GM13976 (cell line): Measurements from ENCODE around the gene ANKS1A.
A peak's percentile ranks its signal among the peaks of the same experiment; 100 is the strongest.

Experiments
- DNase-seq: peaks from one replicate; pipeline ENCODE4 v3.0.0; 2012; ENCODE audit warnings: low spot score
- in situ Hi-C: fragments of 300-500 bp; cut with MboI; formaldehyde crosslinking; loops from one replicate; pipeline ENCODE4 v1.12.0; 2022; ENCODE audit warnings: low sequenced_read_pairs, mixed read lengths, inconsistent platforms; ENCODE audit not compliant: unreplicated experiment
- TF ChIP-seq, protein P1 (sequence below): IDR thresholded peaks from 2 replicates; pipeline ENCODE4 v1.5.1; 2012; ENCODE audit warnings: borderline replicate concordance, mild to moderate bottlenecking; ENCODE audit not compliant: insufficient read depth; ENCODE audit errors: extremely low read depth, missing control alignments, control extremely low read depth

ANKS1A gene

DNA sequence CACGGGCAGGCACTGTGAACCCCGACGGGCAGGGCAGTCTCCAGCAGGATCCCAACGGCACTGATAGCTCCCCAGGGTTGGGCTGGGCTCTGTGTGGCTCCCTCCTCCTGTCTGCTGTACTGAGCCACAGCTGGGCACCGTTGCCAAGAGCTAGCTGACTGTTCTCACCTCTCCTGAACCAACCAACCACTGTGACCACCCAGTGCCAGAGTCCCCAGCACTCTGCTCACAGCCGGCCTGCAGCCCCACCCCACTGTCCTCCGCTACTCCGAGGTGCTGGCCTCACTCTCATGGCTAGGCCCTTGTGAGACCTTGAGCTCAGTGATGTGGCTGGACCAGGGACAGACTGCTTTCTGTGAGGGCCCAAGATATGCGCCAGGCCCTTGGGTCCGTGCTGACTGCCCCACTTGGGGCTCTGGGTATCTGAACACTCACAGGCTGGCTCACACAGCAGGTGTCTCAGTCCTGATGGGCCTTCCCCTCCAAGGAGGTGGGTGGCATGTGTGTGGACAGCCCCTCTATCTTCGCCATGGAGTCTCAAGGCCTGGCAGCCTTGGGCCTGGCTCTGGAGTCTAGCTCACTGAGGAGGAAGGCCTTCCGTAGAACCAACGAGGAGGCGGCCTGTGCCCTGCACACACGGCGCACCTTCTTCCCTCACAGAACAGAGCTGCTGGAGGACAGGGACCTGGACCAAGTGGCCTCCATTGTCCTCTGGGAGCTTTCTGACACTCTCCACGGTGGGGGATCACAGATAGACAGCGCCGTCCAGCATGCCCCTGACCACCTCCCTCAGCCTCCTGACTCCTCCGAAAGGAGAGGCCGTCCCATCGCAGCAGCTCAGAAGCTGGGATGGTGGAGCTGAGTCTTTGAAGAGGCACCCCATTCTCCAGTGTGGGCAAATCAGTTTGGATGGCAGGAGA, 198.6 kb downstream of the ANKS1A start:
- peak; percentile 18 for DNase-seq
- TF ChIP-seq, protein P1, sequence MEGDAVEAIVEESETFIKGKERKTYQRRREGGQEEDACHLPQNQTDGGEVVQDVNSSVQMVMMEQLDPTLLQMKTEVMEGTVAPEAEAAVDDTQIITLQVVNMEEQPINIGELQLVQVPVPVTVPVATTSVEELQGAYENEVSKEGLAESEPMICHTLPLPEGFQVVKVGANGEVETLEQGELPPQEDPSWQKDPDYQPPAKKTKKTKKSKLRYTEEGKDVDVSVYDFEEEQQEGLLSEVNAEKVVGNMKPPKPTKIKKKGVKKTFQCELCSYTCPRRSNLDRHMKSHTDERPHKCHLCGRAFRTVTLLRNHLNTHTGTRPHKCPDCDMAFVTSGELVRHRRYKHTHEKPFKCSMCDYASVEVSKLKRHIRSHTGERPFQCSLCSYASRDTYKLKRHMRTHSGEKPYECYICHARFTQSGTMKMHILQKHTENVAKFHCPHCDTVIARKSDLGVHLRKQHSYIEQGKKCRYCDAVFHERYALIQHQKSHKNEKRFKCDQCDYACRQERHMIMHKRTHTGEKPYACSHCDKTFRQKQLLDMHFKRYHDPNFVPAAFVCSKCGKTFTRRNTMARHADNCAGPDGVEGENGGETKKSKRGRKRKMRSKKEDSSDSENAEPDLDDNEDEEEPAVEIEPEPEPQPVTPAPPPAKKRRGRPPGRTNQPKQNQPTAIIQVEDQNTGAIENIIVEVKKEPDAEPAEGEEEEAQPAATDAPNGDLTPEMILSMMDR = no peak
- in situ Hi-C loops = no loop called here

DNA sequence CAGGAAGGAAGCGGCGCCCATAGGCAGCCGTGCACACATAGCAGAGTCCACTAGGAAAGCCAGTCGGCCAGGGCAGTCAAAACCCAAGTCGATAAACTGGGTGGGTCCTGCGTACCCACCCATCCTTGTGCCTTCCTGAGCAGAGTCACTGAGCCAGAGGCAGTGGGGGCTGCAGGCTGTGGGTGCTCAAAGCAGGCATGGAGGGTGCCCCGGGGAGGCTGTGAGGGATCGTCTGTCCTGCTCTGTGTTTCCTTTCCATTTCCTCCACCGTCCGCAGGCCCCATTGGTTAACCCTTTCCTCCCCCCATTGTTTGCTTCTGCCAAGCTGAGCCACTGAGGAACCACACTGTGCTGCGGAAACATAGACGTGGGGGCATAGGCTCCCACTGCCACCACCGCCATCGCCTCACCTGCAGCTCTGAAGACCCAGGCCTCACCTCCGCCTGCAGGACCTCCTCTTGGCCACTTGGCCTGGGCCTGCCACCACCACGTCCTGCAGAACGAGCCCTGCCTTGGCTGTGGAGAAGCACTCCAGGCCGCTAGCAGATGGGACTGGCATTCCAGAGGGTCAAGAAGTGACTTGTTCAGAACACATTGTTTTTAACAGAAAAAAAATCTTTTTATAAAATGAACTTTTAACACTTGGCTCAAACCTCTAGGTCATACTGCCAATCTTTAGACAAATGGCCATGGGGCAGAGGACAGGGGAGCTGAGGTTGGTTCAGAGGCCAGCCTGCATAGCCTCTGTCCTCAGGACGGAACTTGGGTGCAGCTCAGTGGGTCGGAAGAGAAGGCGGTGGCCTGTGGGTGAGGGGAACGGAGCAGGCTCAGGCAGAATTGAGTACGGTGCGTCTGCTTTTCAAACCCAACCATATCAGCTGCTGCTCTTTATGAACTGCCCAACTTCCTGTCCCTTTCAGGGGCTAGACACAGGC, 199.5 kb downstream of the ANKS1A start:
- TF ChIP-seq, protein P1 = no peak
- in situ Hi-C loops = no loop called here
- peak; percentile 18 for DNase-seq

DNA sequence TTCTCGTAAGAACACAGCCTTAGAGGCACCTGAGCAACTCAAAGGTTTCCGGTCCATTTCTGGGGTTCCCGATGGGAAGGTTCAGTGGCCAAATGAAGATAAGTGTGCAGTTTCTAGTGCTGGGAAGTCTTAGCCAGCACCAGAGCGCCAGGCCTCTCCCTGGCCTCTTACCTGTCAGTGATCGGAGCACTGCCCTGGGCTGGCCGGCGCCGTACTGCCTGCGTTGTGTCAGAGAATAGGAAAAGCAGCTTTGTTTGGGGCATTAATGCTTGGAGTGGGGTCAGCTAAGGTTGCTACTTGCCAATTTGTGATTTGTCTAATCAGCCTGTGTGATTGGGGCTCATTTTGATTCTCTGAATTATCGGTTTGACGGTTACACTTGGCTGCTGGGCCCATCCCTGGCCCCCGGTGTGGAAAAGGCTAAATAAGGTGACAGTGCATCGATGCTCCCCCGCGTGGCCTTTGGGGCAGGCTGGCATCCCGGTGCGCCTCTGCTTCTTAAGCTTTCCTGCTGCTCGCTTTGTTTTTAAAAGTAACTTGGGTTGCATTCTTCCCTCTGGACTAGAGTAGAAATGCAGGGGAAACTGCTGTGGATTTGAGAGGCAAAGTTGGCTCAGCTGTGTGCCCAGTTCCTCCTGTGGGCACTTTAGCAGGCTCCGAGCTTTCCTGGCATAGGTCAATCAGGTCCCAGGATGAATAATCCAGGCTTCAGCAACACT, 200.3 kb downstream of the ANKS1A start:
- in situ Hi-C loops = no loop called here
- TF ChIP-seq, protein P1 = no peak
- peak; percentile 15 for DNase-seq

DNA sequence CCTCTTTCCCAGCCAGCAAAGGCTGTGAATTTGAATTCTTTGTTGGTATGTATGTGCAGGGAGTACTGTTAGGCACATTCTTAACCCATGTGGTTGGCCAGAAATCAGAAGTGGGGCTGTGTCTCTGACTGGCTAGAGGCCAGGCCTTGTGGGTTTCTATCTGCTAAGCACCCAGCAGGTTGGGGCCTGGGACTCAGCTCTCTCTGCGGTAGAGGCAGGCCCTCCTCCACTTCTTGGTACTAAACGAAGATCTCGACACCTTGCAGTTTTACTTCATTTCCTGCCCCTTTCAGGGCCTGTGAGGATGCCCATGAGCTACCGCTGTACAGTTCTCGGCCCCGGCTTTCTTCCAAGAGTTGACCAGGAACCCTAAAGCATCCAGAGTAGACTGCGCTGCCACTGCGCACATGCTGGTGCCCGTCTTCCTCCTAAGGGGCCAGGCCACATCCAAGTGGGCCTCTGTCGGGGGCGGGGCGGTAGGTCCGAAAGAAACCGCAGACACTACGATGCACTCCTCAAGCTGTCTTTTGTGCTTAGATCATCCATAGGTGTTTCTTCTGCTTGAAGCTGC, 201.0 kb downstream of the ANKS1A start:
- in situ Hi-C loops = no loop called here
- TF ChIP-seq, protein P1 = no peak
- DNase-seq = peak; percentile 41

DNA sequence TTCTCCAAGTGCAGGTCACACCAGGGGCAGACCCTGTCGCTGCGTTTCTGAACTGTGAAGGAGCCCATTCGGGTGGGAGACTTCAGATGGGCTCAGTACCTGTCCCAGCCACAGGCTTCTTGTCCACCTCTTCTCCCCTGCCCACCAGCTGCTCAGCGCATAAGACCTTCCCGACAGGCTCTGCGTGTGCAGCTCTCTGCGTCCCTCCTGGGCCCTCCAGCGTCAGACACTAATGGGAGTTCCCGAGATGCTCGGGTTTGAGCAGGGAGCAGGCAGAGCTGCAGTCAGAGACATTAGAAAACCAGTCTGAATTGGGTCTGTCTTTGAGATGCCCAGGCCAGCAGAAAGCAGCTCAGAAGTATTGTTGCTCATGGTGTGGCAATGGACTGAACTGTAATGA, 201.7 kb downstream of the ANKS1A start:
- TF ChIP-seq, protein P1 = no peak
- peak; percentile 11 for DNase-seq
- in situ Hi-C loops = no loop called here

DNA sequence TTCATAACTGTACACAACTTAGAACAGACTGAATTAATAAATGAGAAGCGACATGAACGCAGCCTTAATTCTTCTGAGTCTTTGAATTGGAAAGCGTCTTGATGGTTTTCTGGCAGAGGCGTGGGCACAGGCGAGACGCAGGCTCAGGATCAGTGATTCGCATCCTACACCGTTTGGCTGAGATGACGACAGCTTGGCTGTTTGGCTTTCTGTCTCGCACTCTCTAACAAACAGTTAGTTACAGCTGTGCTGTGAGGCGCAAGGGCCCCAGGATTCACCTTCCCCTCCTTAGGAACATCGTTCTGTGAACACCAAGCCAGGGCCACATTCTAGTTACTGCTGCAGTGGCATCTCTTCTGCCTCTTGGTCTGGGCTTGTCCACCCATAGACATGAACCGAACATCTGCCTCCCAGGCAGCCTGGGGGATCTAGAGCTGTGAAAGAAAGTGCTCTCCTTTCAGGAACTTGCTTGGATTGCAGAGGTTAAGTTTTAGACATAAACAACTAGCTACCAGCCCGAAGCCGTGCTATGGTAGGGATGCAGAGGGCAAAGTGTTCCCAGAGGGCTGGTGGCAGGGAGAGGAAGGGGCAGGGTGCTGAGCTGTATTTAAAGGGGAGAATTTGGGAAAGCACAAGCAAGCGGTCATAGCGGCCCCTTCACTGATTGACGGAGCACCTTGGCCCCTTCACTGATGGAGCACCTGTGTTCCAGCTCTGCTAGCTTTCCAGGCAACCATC, 202.5 kb downstream of the ANKS1A start:
- in situ Hi-C loops = no loop called here
- no peak for DNase-seq

More for the DNA sequence above, 202.5 kb downstream of the ANKS1A start:
- TF ChIP-seq, protein P1 = no peak
